HepG2 (cell line): ENCODE measurements around the gene KCNK15. TPM values are rescaled to one million over a fixed set of nuclear protein-coding genes. Genes with fewer than 3 reads are reported as not detected.

ENCODE experiments used
- ARNT2 ChIP-seq: sonication (generic); formaldehyde crosslinking; IDR thresholded peaks from 2 replicates; pipeline ENCODE4 v1.8.0; 2022; ENCODE audit warnings: mild to moderate bottlenecking, low read depth, missing genetic modification reagents, moderate library complexity
- DNMT3B ChIP-seq: conservative IDR thresholded peaks from 2 replicates; pipeline ENCODE4 v1.6.1; 2016; ENCODE audit warnings: missing biosample characterization, control low read depth
- ESRRA ChIP-seq: sonication (generic); formaldehyde crosslinking; IDR thresholded peaks from 2 replicates; pipeline ENCODE4 v1.5.1; 2020; ENCODE audit warnings: mild to moderate bottlenecking, low read depth, missing genetic modification reagents
- HNRNPL ChIP-seq: fragments of 200-400 bp; formaldehyde crosslinking; IDR thresholded peaks from 2 replicates; pipeline ENCODE4 v1.6.1; 2017; ENCODE audit warnings: mild to moderate bottlenecking, low read depth, low read length
- KDM4B ChIP-seq: sonication (generic); formaldehyde crosslinking; IDR thresholded peaks from 2 replicates; pipeline ENCODE4 v1.4.0; 2020; ENCODE audit warnings: missing genetic modification reagents
- KDM5A ChIP-seq: fragments of 200-600 bp; sonication (generic); IDR thresholded peaks from 2 replicates; pipeline ENCODE4 v1.7.0; 2018; ENCODE audit warnings: antibody characterized with exemption, mild to moderate bottlenecking, low read length, borderline replicate concordance
- PHF20 ChIP-seq: sonication (generic); formaldehyde crosslinking; IDR thresholded peaks from 2 replicates; pipeline ENCODE4 v1.5.0; 2020; ENCODE audit warnings: mild to moderate bottlenecking, missing genetic modification reagents
- PRPF4 ChIP-seq: fragments of 200-400 bp; formaldehyde crosslinking; IDR thresholded peaks from 2 replicates; pipeline ENCODE4 v1.6.1; 2016; ENCODE audit warnings: low read length, low read depth; ENCODE audit not compliant: poor library complexity, severe bottlenecking
- RBAK ChIP-seq: sonication (generic); formaldehyde crosslinking; IDR thresholded peaks from 2 replicates; pipeline ENCODE4 v1.5.1; 2020; ENCODE audit warnings: mild to moderate bottlenecking, missing genetic modification reagents
- ZMYM4 ChIP-seq: sonication (generic); formaldehyde crosslinking; IDR thresholded peaks from 2 replicates; pipeline ENCODE4 v1.8.1; 2023; ENCODE audit warnings: mild to moderate bottlenecking, missing genetic modification reagents
- ZNF510 ChIP-seq: sonication (generic); formaldehyde crosslinking; IDR thresholded peaks from 2 replicates; pipeline ENCODE4 v1.4.0; 2020; ENCODE audit warnings: low read depth, mild to moderate bottlenecking, missing genetic modification reagents
- ZNF782 ChIP-seq: sonication (generic); formaldehyde crosslinking; IDR thresholded peaks from 2 replicates; pipeline ENCODE4 v1.4.0; 2020; ENCODE audit warnings: missing genetic modification reagents, mild to moderate bottlenecking, borderline replicate concordance
- ZSCAN29 ChIP-seq: sonication (generic); formaldehyde crosslinking; conservative IDR thresholded peaks from 2 replicates; pipeline ENCODE4 v1.4.0; 2020; ENCODE audit warnings: mild to moderate bottlenecking, missing genetic modification reagents
- polyA plus RNA-seq, 8 experiments: library from polyadenylated mRNA; depleted of rRNA in 3 of 8; stranded (reverse) in 7 of 8; unstranded in 1 of 8; fragments of >200 nt; fragmentation: Illumina TruSeq in 4 of 8; extraction: Trizol in 4 of 8; gene quantifications; 2 replicates each; pipeline versions ENCODE4 v1.2.1 to v1.2.3, GENCODE V29; 2011 to 2016; ENCODE audit warnings: low read depth in 4 of 8, missing spikeins in 1 of 8, mixed read lengths in 1 of 8; ENCODE audit not compliant: insufficient read depth in 1 of 8
- total RNA-seq, 5 experiments: library from RNA; depleted of rRNA; stranded (reverse); fragments of >200 nt; fragmentation: Illumina TruSeq; extraction: Trizol; gene quantifications; 2 replicates each; pipeline ENCODE4 v1.2.3, GENCODE V29; 2016; ENCODE audit warnings: low read depth in 1 of 5
- TF ChIP-seq, protein P1 (sequence below), 2 experiments: sonication (generic) in 1 of 2; formaldehyde crosslinking in 1 of 2; IDR thresholded peaks; 2 replicates each; pipeline versions ENCODE4 v1.4.0 to v1.6.1; 2016 to 2020; ENCODE audit warnings: borderline replicate concordance in 1 of 2, low read depth in 1 of 2, mild to moderate bottlenecking in 1 of 2, missing genetic modification reagents in 1 of 2
- TF ChIP-seq, protein P2 (sequence below): sonication (generic); formaldehyde crosslinking; IDR thresholded peaks from 2 replicates; pipeline ENCODE4 v1.4.0; 2020; ENCODE audit warnings: missing genetic modification reagents, mild to moderate bottlenecking, borderline replicate concordance
- TF ChIP-seq, protein P3 (sequence below): IDR thresholded peaks from 2 replicates; pipeline ENCODE4 v1.6.1; 2016; ENCODE audit warnings: low read depth, control low read depth
- TF ChIP-seq, protein P4 (sequence below): sonication (generic); formaldehyde crosslinking; IDR thresholded peaks from 2 replicates; pipeline ENCODE4 v1.5.0; 2020; ENCODE audit warnings: mild to moderate bottlenecking, missing genetic modification reagents
- TF ChIP-seq, protein P5 (sequence below): sonication (generic); formaldehyde crosslinking; conservative IDR thresholded peaks from 2 replicates; pipeline ENCODE4 v1.5.0; 2020; ENCODE audit warnings: missing genetic modification reagents
- TF ChIP-seq, protein P6 (sequence below): sonication (generic); formaldehyde crosslinking; IDR thresholded peaks from 2 replicates; pipeline ENCODE4 v1.5.0; 2020; ENCODE audit warnings: missing genetic modification reagents, mild to moderate bottlenecking, borderline replicate concordance

The KCNK15 gene
- total and polyA plus RNA-seq, 2 of the 13 experiments (the other 11 are each of a cell fraction or from before 2014, with no cell fraction given) = 0.03 TPM; not detected in 1

DNA sequence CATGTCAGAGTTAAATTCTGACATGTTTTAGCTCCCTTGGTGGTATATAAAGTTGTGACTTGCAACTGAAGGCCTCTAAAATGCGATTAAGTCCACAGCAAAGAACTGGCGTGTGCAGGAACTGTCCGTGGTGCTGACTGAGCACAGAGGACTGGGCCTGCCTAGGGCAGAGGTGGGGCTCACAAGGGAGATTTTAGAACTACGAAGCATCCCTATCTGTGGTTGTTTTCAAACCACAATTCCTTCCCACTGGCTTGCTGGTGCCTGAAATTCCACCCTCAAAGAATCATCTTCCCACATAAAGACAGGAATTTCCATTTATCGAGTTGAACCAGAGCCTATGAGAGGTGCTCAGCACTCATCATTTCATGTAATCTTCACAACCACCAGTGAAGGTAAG lies 34.6 kb downstream of the KCNK15 start (continued):
- TF ChIP-seq, protein P1, sequence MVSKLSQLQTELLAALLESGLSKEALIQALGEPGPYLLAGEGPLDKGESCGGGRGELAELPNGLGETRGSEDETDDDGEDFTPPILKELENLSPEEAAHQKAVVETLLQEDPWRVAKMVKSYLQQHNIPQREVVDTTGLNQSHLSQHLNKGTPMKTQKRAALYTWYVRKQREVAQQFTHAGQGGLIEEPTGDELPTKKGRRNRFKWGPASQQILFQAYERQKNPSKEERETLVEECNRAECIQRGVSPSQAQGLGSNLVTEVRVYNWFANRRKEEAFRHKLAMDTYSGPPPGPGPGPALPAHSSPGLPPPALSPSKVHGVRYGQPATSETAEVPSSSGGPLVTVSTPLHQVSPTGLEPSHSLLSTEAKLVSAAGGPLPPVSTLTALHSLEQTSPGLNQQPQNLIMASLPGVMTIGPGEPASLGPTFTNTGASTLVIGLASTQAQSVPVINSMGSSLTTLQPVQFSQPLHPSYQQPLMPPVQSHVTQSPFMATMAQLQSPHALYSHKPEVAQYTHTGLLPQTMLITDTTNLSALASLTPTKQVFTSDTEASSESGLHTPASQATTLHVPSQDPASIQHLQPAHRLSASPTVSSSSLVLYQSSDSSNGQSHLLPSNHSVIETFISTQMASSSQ (IDR thresholded peaks at IDR 0.05; ENCODE audit: low read depth) = no peak
- TF ChIP-seq, protein P1 (CRISPR knock-in tag; IDR thresholded peaks at IDR 0.05; ENCODE audit: borderline replicate concordance) = no peak
- TF ChIP-seq PHF20 (CRISPR knock-in tag) (no peak), RBAK (no peak), ARNT2 (CRISPR knock-in tag) (peak; percentile 89; the same call in 1 of the 2 replicates), ESRRA (no peak), PRPF4 (no peak), ZSCAN29 (no peak), KDM5A (no peak), ZNF510 (CRISPR knock-in tag) (no peak), DNMT3B (CRISPR knock-in tag) (peak; percentile 99), ZMYM4 (CRISPR knock-in tag) (peak; percentile 53; the same call in 1 of the 2 replicates), HNRNPL (no peak), ZNF782 (CRISPR knock-in tag) (no peak), KDM4B (CRISPR knock-in tag) (no peak; the same call in 1 of the 2 replicates)
- TF ChIP-seq, protein P2, sequence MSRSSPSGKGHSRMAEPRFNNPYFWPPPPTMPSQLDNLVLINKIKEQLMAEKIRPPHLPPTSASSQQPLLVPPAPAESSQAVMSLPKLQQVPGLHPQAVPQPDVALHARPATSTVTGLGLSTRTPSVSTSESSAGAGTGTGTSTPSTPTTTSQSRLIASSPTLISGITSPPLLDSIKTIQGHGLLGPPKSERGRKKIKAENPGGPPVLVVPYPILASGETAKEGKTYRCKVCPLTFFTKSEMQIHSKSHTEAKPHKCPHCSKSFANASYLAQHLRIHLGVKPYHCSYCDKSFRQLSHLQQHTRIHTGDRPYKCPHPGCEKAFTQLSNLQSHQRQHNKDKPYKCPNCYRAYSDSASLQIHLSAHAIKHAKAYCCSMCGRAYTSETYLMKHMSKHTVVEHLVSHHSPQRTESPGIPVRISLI (CRISPR knock-in tag) = no peak
- TF ChIP-seq, protein P3, sequence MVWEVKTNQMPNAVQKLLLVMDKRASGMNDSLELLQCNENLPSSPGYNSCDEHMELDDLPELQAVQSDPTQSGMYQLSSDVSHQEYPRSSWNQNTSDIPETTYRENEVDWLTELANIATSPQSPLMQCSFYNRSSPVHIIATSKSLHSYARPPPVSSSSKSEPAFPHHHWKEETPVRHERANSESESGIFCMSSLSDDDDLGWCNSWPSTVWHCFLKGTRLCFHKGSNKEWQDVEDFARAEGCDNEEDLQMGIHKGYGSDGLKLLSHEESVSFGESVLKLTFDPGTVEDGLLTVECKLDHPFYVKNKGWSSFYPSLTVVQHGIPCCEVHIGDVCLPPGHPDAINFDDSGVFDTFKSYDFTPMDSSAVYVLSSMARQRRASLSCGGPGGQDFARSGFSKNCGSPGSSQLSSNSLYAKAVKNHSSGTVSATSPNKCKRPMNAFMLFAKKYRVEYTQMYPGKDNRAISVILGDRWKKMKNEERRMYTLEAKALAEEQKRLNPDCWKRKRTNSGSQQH (CRISPR knock-in tag) = peak; percentile 97
- TF ChIP-seq, protein P4, sequence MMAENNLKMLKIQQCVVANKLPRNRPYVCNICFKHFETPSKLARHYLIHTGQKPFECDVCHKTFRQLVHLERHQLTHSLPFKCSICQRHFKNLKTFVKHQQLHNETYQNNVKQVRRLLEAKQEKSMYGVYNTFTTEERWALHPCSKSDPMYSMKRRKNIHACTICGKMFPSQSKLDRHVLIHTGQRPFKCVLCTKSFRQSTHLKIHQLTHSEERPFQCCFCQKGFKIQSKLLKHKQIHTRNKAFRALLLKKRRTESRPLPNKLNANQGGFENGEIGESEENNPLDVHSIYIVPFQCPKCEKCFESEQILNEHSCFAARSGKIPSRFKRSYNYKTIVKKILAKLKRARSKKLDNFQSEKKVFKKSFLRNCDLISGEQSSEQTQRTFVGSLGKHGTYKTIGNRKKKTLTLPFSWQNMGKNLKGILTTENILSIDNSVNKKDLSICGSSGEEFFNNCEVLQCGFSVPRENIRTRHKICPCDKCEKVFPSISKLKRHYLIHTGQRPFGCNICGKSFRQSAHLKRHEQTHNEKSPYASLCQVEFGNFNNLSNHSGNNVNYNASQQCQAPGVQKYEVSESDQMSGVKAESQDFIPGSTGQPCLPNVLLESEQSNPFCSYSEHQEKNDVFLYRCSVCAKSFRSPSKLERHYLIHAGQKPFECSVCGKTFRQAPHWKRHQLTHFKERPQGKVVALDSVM (CRISPR knock-in tag) = no peak
- TF ChIP-seq, protein P5, sequence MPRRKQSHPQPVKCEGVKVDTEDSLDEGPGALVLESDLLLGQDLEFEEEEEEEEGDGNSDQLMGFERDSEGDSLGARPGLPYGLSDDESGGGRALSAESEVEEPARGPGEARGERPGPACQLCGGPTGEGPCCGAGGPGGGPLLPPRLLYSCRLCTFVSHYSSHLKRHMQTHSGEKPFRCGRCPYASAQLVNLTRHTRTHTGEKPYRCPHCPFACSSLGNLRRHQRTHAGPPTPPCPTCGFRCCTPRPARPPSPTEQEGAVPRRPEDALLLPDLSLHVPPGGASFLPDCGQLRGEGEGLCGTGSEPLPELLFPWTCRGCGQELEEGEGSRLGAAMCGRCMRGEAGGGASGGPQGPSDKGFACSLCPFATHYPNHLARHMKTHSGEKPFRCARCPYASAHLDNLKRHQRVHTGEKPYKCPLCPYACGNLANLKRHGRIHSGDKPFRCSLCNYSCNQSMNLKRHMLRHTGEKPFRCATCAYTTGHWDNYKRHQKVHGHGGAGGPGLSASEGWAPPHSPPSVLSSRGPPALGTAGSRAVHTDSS = no peak
- TF ChIP-seq, protein P6, sequence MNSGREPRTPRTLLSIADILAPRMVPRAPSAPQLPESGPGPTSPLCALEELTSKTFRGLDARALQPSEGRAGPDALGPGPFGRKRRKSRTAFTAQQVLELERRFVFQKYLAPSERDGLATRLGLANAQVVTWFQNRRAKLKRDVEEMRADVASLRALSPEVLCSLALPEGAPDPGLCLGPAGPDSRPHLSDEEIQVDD = no peak
